Stimulated activated CD4-positive, alpha-beta T cell treated with anti-CD3 and anti-CD28 coated beads, Interleukin-2, amount 100 ng/mL, for 48 hours (primary cell): Measurements from ENCODE around the gene MIER3.
A peak's percentile ranks its signal among the peaks of the same experiment; 100 is the strongest.

ENCODE experiments used
- DNase-seq, 2 donors: peaks; one replicate each; pipeline ENCODE4 v3.0.0-alpha.2; 2020

MIER3 gene

GRCh38 chr5:56959326-56959725, 7.4 kb upstream of the MIER3 start:
- DNase-seq: no peak

GRCh38 chr5:56958595-56958994, 6.7 kb upstream of the MIER3 start:
- no peak for DNase-seq

- no peak for DNase-seq
These were observed 2.3 kb upstream of the MIER3 start for GRCh38 chr5:56954262-56954661.

- DNase-seq: peak; percentile 3 to 7
These were observed 587 bp downstream of the MIER3 start for GRCh38 chr5:56951126-56951945.

- peak; percentile 34 to 49 for DNase-seq
These were observed 1.2 kb downstream of the MIER3 start for GRCh38 chr5:56950626-56951125.

GRCh38 chr5:56947052-56947451, 4.9 kb downstream of the MIER3 start:
- DNase-seq: no peak

- no peak for DNase-seq
These were observed 9.9 kb downstream of the MIER3 start for GRCh38 chr5:56941981-56942380.

- no peak for DNase-seq
These were observed 13.1 kb downstream of the MIER3 start for GRCh38 chr5:56938858-56939257.

- DNase-seq: no peak
These were observed 17.6 kb downstream of the MIER3 start for GRCh38 chr5:56934325-56934724.

GRCh38 chr5:56922922-56923321, 29.0 kb downstream of the MIER3 start:
- DNase-seq: no peak

- DNase-seq: no peak
These were observed 31.8 kb downstream of the MIER3 start for GRCh38 chr5:56919942-56920662.

GRCh38 chr5:56918054-56918453, 33.9 kb downstream of the MIER3 start:
- DNase-seq: no peak

GRCh38 chr5:56917534-56917933, 34.4 kb downstream of the MIER3 start:
- no peak for DNase-seq

GRCh38 chr5:56914678-56915077, 37.2 kb downstream of the MIER3 start:
- no peak for DNase-seq

GRCh38 chr5:56913766-56914165, 38.2 kb downstream of the MIER3 start:
- no peak for DNase-seq

GRCh38 chr5:56910210-56910965, 41.5 kb downstream of the MIER3 start:
- peak; percentile 33 to 34 for DNase-seq

GRCh38 chr5:56909294-56910209, 42.4 kb downstream of the MIER3 start, which contains the start of gene SETD9:
SETD9 (plus strand) TSS chr5:56909596; CDS start chr5:56909646, 50 bp downstream.
- DNase-seq: peak; percentile 88 to 89

- DNase-seq: no peak
These were observed 43.0 kb downstream of the MIER3 start for GRCh38 chr5:56908942-56909293.

GRCh38 chr5:56900858-56901578, 50.9 kb downstream of the MIER3 start:
- peak; percentile 17 to 25 for DNase-seq

GRCh38 chr5:56900395-56900794, 51.5 kb downstream of the MIER3 start:
- DNase-seq: no peak

GRCh38 chr5:56898213-56898612, 53.7 kb downstream of the MIER3 start:
- no peak for DNase-seq
